ENCODE measurements around the gene RNF152. TPM values are rescaled to one million over a fixed set of nuclear protein-coding genes. Genes with fewer than 3 reads are reported as not detected.

Gene RNF152
- total RNA-seq, 1 donor from 2014 or later, result 8.4 TPM

DNA sequence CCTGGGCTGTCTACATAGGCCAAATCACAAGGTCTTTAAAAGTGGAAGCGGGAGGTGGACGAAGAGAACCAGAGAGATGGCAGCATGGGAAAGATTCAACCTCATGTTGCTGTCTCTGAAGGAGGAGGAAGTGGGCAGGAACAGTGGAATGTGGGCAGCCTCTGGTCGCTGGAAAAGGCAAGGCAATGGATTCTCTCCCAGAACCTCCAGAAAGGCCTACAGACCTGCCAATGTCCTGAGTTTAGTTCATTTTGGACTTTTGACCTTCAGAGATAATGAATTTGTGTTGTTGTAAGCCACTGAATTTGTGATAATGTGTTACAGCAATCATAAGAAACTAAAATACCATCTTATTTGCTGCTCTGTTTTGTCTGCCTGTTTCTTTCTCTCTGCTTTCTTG is 122.5 kb downstream of the RNF152 start:
- Mint-ChIP-seq H3K27ac (ENCODE audit: unreplicated experiment) (no peak overlapping the region), H3K27me3 (ENCODE audit: low read depth) (no peaks in the 10 kb centered on the region), H3K36me3 (ENCODE audit: low read depth) (no peaks in the 10 kb centered on the region), H3K9me3 (no peaks in the 10 kb centered on the region), H3K4me3 (no peak overlapping the region), H3K4me1 (peaks cover under 1% of the 10 kb centered on the region)
- no peak for DNase-seq (ENCODE audit: low read depth, low spot score)
- TF ChIP-seq, protein P1, sequence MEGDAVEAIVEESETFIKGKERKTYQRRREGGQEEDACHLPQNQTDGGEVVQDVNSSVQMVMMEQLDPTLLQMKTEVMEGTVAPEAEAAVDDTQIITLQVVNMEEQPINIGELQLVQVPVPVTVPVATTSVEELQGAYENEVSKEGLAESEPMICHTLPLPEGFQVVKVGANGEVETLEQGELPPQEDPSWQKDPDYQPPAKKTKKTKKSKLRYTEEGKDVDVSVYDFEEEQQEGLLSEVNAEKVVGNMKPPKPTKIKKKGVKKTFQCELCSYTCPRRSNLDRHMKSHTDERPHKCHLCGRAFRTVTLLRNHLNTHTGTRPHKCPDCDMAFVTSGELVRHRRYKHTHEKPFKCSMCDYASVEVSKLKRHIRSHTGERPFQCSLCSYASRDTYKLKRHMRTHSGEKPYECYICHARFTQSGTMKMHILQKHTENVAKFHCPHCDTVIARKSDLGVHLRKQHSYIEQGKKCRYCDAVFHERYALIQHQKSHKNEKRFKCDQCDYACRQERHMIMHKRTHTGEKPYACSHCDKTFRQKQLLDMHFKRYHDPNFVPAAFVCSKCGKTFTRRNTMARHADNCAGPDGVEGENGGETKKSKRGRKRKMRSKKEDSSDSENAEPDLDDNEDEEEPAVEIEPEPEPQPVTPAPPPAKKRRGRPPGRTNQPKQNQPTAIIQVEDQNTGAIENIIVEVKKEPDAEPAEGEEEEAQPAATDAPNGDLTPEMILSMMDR (conservative IDR thresholded peaks at IDR 0.05), result no peak

- peaks cover 5% of the 10 kb centered on the region for H3K4me1 Mint-ChIP-seq
- TF ChIP-seq, protein P1 (conservative IDR thresholded peaks at IDR 0.05), result no peak
- H3K36me3 Mint-ChIP-seq (ENCODE audit: low read depth), result no peaks in the 10 kb centered on the region
- no peaks in the 10 kb centered on the region for H3K9me3 Mint-ChIP-seq
- H3K27me3 Mint-ChIP-seq (ENCODE audit: low read depth), result no peaks in the 10 kb centered on the region
- no peak overlapping the region for H3K27ac Mint-ChIP-seq (ENCODE audit: unreplicated experiment)
- DNase-seq (ENCODE audit: low read depth, low spot score), result no peak
- no peak overlapping the region for H3K4me3 Mint-ChIP-seq
Measured at GRCh38 chr18:61766266-61766884, 126.4 kb downstream of the RNF152 start.

GRCh38 chr18:61765097-61765496 is 127.7 kb downstream of the RNF152 start:
- H3K4me3 Mint-ChIP-seq, result no peak overlapping the region
- H3K27me3 Mint-ChIP-seq (ENCODE audit: low read depth), result no peaks in the 10 kb centered on the region
- H3K36me3 Mint-ChIP-seq (ENCODE audit: low read depth), result no peaks in the 10 kb centered on the region
- H3K27ac Mint-ChIP-seq (ENCODE audit: unreplicated experiment), result peak overlapping the region; percentile 64
- H3K9me3 Mint-ChIP-seq, result no peaks in the 10 kb centered on the region
- DNase-seq (ENCODE audit: low read depth, low spot score), result no peak
- peaks cover 5% of the 10 kb centered on the region for H3K4me1 Mint-ChIP-seq
- TF ChIP-seq, protein P1 (conservative IDR thresholded peaks at IDR 0.05), result no peak

DNA sequence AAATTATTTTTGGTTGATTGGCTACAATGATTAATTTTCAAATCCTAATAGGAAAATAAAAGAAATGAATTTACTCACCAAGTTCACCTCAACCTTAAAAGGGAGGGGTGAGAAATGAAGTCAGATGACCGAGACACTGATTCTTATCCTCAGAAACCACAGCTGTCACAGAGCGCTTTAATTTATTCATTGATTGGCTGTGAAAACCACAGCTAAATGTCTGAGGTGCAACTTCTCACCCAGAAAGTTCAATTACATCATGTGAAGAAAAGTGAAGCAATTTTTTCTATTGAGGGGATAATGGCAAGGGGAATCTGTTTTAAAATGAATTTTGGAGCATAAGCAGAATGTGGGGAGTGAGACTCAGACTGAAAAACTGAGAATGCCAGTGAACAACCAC is 128.4 kb downstream of the RNF152 start:
- DNase-seq (ENCODE audit: low read depth, low spot score), result no peak
- peaks cover 5% of the 10 kb centered on the region for H3K4me1 Mint-ChIP-seq
- H3K9me3 Mint-ChIP-seq, result no peaks in the 10 kb centered on the region
- no peaks in the 10 kb centered on the region for H3K27me3 Mint-ChIP-seq (ENCODE audit: low read depth)
- H3K27ac Mint-ChIP-seq (ENCODE audit: unreplicated experiment), result no peak overlapping the region
- no peaks in the 10 kb centered on the region for H3K36me3 Mint-ChIP-seq (ENCODE audit: low read depth)
- H3K4me3 Mint-ChIP-seq, result no peak overlapping the region
- TF ChIP-seq, protein P1 (conservative IDR thresholded peaks at IDR 0.05), result no peak

GRCh38 chr18:61761875-61762274 is 130.9 kb downstream of the RNF152 start:
- no peaks in the 10 kb centered on the region for H3K27me3 Mint-ChIP-seq (ENCODE audit: low read depth)
- DNase-seq (ENCODE audit: low read depth, low spot score), result no peak
- TF ChIP-seq, protein P1 (conservative IDR thresholded peaks at IDR 0.05), result no peak
- no peaks in the 10 kb centered on the region for H3K9me3 Mint-ChIP-seq
- no peak overlapping the region for H3K4me3 Mint-ChIP-seq
- no peak overlapping the region for H3K27ac Mint-ChIP-seq (ENCODE audit: unreplicated experiment)
- peaks cover 5% of the 10 kb centered on the region for H3K4me1 Mint-ChIP-seq
- no peaks in the 10 kb centered on the region for H3K36me3 Mint-ChIP-seq (ENCODE audit: low read depth)

Data from neural crest cell (in vitro differentiated cells).